Left colon (tissue), 2 donors: ENCODE results near the gene ALPI. TPM values are rescaled to one million over a fixed set of nuclear protein-coding genes. Genes with fewer than 3 reads are reported as not detected.
"Not testable (repeated sequence)": the region's sequence is repeated elsewhere in the genome, so short reads cannot be mapped to it uniquely, and the experiment has no call there.

Source experiments
- ATAC-seq: fragments of 200-7000 bp; cut with Tn5 transposase; one replicate; pipeline ENCODE4 v1.9.1; 2020; ENCODE audit warnings: mild to moderate bottlenecking, moderate library complexity
- DNase-seq, 2 donors: peaks; one replicate each; pipeline ENCODE4 v3.0.0-alpha.2; 2020
- intact Hi-C, 2 donors: fragments of 100-400 bp; cut with DNase I in 1 of 2; cut with micrococcal nuclease in 1 of 2; formaldehyde crosslinking; loops; one replicate each; pipeline versions ENCODE4 v1.11.2 to v1.14.0; 2022; cut with DNase I, micrococcal nuclease
- total RNA-seq, 2 donors: library from RNA; stranded (reverse); fragmentation: NEBNext Ultra II Directional; extraction: Animal tissue kit (Norgen Biotek cat#: 25700); gene quantifications; one replicate each; pipeline ENCODE4 v1.2.1, GENCODE V29; 2021
- donor health status: DM: no; HTN: no; CAD: no.
- donor health status: DM: yes; HTN: yes; CAD: no.

ALPI gene
- total RNA-seq, 2 donors from 2014 or later, result 15.9 to 21.1 TPM

DNA sequence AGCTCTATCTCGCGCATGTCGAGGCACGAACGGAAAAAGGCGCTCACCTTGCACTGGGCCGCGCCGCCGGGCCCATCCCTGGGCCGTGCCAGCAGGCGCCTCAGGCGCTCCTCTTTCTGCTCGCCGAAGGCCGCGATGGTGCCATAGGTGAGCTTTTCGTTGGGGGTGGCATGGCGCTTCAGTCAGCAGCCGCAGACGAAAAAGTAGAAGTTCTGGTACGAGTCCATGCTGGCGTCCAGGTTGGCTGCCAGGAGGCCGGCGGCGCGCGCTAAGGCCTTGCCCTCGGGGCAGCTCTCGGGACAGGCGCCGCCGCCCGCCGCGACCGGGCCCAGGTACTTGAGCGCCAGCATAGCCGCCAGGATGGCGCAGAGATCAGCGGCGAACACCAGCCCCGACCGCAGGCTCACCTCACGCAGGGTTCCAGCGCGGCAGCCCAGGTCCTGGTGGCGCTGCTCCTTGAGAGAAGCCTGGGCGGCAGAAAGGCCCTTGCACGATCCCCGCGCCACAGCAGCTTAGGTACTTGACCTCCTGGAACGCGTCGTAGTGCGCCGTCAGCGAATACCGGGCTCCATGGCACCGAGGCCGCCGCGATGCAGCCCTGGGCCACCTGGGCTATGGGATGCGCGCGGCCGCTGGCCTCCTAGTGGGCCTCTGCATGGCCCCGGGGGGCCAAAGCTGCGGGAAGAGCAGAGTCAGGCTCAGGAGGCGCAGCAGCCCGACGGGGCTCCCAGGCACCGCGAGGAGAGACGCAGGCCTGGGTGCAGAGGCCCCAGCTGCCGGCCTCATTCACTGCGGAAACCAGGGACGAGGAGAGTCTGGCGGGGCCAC lies 36.5 kb upstream of the ALPI start:
- DNase-seq (no peak), ATAC-seq (peak; percentile 17)
- intact Hi-C loops, result no loop called here

DNA sequence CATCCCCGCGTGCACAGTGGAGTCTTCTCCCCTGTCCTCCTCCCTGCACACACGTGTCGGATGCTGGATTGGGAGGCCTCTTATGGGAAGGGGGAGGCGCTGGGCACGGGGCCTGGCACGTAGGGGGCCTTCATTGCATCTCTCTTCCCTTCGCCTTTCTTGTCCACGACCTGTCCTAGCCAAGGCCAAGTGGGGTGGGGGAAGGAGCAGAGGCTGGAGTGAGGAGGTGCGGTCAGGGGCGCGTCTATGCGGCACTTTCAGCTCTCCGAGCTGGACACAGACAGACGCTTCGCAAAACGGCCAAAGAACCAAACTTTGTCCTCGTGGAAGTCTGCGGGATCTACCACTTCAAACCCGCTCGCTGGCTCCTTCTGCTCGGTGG lies 35.9 kb upstream of the ALPI start:
- DNase-seq (no peak), ATAC-seq (no peak)
- intact Hi-C loops, result no loop called here

DNA sequence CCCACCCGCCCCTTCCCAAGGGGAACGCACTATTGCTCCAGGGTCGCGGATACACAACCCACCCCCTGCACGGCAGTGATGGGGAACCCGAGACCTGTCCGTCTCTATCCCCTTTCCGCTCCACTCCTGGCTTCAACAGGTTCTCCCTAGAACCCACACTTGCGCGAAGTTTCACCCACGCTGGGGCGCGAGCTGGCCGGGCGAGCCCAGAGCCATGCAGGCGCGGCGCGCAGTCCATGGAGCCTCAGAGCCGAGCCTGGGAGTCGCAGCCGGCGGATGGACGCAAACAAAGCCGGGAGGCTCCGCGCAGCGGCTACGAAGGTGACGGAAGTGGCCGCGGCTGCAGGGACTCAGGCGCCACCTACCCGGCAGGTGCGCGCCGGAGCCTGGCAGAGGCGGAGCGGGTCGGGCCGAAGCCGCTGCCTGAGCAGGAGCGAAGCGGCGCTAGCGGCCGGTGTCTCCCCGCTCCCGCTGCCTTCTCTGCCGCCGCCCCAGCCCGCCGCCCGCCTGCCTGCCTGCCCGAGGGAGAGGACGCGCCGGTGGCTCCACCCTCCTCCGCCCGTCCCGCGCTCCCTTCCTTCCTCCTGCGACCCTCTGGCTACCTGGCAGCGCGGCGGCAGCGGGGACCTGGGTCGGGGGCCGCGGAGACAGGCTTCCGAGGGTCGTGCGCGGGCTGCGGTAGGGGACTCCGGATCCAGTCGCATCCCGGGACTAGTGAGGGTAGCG lies 35.3 kb upstream of the ALPI start:
- ATAC-seq (peak; percentile 89), DNase-seq (peak in 1 of 2 donors; percentile 68)
- intact Hi-C loops, result no loop called here

DNA sequence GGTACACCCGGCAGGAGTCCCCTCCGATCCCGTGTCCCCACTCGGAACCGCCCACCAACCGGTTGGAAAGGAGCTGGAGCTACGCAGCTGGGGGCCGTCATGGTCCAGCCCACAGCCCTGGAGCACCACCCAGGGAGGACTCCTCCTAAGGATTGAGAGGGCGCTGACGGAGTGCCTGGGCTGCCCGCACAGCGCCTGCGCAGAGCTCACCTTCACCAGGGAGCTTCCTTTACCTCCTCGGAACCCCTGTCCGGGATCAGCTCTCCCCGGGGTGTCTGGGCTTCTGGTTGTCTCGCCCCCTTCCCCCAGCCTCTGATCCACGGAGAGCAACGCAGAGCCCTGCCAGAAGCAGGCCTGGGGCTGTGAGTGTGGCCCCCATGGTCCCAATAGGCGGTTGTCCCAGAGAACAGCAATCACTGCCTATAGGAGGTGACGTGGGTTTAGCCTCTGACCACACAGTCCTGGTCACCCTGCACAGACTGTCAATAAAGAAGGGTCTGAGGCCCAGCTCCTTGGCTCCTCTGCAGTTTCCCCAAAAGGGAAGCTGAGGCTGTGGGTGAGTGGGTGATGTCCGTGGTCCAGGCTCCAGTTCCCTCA lies 34.7 kb upstream of the ALPI start:
- ATAC-seq, result peak; percentile 30
- intact Hi-C loops, result no loop called here
- no peak for DNase-seq

DNA sequence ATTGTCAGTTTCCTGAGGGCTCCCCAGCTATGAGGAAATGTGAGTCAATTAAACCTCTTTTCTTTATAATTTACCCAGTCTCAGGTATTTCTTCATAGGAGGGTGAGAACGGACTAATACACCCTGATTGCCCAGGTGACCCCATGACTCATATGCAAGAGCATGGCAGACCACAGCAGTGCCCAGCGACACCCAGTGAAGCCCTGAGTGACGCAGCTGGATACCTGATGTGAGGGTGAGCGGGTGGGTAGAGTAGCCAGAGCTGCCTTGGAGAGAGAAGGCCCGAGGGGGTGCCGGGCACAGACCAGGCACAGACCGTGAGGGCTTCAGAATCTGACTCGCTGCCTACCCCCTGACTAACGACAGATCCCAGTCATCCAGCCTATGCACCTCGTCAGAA lies 33.9 kb upstream of the ALPI start:
- intact Hi-C loops, result no loop called here
- ATAC-seq (no peak), DNase-seq (no peak)

DNA sequence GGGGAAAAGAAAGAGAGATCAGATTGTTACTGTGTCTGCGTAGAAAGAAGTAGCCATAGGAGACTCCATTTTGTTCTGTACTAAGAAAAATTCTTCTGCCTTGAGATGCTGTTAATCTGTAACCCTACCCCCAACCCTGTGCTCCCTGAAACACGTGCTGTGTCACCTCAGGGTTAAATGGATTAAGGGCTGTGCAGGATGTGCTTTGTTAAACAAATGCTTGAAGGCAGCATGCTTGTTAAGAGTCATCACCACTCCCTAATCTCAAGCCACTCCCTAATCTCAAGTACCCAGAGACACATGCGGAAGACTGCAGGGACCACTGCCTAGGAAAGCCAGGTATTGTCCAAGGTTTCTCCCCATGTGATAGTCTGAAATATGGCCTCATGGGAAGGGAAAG lies 33.0 kb upstream of the ALPI start:
- DNase-seq, ATAC-seq, intact Hi-C loops: not testable (repeated sequence)

DNA sequence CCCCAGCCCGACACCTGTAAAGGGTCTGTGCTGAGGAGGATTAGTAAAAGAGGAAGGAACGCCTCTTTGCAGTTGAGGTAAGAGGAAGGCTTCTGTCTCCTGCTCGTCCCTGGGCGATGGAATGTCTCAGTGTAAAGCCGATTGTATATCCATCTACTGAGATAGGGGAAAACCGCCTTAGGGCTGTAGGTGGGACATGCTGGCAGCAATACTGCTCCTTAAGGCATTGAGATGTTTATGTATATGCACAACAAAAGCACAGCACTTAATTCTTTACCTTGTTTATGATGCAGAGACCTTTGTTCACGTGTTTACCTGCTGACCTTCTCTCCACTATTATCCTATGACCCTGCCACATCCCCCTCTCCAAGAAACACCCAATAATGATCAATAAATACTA lies 32.5 kb upstream of the ALPI start:
- DNase-seq, ATAC-seq, intact Hi-C loops: not testable (repeated sequence)

DNA sequence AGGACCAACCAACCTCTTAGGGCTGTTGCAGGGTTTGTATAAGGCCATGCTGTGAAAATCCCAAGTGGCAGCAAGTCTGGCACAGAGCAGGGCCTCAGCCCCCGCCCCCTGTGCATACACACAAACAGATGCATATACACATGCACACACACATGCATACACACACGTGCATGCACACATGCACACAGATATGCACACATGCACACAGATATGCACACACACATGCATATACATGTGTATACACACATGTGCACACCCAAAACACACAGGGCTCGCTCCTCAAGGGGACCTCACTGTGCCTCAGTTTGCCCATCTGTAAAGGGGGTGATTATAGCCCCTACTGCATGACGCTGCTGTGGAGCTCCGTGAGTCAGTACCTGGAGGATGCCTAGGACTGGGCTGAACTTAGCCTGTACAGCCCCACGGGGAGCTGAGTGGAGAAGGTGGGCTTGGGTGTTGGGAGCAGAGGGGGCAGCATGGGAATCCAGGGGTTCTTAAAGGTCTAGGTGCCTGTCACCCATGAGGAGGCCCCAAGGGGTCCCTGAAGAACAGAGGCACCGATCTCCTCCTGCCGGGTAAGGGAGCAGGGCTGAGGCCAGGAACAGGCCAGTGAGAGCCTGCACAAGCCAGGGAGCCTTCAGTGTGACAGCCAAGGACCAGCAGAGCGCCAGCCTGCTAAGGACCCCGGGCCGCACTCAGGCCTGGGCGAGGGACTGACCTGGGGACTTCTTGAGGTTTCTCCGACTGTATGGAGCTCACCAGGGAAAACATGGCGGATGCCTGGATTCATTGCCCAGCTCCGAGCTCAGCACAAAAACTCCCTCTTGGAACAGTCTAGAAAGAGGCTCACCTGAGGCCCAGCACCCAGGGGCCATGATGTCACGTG lies 24.0 kb upstream of the ALPI start:
- DNase-seq (no peak), ATAC-seq (no peak)
- intact Hi-C loops, result loop anchor here (10.0 kb wide), 1 partner anchor 507 kb away; the partner anchor contains the start of gene NPPC (in 2 of the 2)

DNA sequence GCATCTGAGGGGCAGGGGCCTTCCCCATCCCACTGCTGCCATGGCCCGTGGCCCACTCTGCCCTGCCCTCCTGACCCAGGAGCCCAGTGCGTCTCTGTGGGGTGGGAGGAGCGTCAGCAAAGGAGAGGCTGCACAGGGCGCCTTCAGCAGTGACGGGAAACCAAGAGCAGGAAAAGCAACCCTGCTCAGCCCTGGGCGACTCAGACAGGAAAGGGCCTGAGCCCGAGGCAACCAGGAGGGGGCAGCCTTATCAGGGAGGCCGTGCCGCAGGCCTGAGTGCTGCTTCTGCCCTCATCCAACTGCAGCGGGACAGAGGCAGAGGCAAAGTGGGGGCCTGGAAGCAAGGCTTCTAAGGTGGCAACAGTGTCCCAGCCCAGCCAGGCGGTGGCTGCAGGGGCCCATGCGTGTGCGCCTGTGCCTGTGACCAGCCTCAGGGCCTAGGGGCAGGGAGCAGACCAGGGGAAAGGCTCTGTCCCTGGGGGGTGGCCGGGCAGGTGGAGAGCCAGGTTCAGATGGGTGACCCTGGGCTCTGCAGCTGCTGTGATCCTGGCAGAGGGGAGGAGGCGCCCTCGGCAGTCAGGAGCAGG lies 23.3 kb upstream of the ALPI start:
- ATAC-seq (peak; percentile 52), DNase-seq (no peak)
- intact Hi-C loops, result loop anchor here (10.0 kb wide), 1 partner anchor 508 kb away; the partner anchor contains the start of gene NPPC (in 2 of the 2)

DNA sequence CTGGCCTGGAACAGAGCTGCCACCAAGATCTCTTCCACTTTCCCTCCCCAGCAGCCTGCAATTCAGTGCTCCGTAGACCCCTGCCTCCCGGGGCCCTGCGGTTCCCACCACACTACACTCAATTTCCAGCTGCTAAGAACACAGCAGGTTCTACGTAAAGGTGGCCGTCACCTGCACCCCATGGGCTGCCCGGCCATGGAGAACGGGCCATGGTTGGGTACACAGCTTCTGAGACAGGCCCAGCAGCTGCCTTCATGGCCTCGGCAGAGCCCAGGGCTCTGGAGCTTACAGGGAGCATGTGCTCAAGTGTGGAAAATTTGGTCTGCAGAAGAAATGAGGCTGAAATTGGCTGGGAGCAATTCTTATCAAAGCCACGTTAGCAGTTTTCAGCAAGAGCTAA lies 22.3 kb upstream of the ALPI start:
- DNase-seq, ATAC-seq: not testable (repeated sequence)
- intact Hi-C loops, result loop anchor here (10.0 kb wide), 1 partner anchor 509 kb away; the partner anchor contains the start of gene NPPC (in 2 of the 2)

DNA sequence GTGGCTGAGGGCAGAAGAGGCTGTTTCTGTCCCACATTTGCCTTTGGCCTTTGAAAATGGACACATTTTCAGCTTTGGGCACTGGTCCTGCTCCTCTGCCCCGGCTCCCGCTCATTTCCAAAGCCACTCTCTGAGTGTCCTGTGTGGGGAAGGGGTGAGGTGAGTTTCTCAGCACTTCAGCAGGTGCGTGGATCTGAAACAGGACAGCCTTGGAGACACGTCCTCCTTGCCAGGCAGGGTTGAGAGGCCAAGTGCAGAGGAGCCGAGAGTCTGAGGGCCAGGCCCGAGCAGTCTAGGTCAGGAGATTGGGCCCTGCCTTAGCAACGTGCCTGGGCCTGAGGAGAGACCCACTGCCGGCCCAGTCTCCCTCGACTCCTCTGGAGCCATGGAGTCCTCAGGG lies 21.9 kb upstream of the ALPI start:
- intact Hi-C loops, result loop anchor here (10.0 kb wide), 1 partner anchor 509 kb away; the partner anchor contains the start of gene NPPC (in 2 of the 2)
- no peak for ATAC-seq
- no peak for DNase-seq

DNA sequence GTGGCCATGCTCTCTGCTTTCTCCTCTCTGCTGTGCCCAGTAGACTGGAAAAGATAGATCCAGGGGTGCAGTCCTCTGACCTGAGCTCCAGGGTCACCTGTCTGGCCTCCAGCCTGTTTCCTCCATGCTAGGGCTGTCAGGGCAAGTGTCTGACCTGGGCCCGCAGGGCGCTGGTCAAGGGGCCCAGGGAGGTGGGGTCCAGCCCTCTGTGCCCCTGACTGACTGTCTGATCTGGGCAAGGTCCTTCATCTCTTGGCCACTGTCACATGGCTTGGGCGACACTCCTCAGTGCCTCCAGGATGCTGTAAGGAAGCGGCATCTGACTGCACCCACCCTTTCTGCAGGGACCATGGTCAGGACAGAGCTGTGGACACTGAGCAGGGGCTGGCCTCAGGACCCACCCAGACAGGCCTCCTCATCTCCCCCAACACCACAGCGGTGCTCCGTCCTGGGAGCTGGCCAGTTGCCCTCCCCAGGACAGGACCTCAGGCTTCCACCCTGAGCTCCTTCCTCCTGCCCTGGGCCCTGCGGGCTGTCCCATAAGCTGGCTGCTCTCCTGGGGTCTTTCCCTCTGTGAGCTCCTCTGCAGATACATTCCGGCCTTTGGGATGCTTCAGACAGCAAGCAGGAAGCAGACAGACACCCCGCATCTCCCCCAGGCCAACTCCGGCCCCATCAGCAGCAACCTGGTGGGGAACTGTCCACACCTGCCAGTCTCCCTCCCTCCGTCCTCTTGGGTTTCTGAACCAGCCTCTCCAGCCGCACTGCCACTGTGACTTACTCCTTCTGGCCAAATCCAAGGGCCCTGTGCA lies 21.2 kb upstream of the ALPI start:
- intact Hi-C loops, result loop anchor here (10.0 kb wide), 1 partner anchor 510 kb away; the partner anchor contains the start of gene NPPC (in 2 of the 2)
- DNase-seq, result no peak
- no peak for ATAC-seq

DNA sequence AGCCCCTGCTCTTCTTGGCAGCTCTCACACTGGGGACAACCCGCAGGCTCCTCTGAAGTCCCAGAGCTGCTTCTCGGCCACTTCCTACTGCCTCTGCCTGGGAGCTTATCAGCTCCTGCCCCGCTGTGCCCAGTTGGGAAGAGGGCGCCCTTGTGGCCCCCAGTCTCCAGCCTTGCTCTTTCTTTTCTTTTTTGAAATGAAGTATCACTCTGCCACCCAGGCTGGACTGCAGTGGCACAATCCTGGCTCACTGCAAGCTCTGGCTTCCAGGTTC lies 20.6 kb upstream of the ALPI start:
- no peak for ATAC-seq
- no peak for DNase-seq

DNA sequence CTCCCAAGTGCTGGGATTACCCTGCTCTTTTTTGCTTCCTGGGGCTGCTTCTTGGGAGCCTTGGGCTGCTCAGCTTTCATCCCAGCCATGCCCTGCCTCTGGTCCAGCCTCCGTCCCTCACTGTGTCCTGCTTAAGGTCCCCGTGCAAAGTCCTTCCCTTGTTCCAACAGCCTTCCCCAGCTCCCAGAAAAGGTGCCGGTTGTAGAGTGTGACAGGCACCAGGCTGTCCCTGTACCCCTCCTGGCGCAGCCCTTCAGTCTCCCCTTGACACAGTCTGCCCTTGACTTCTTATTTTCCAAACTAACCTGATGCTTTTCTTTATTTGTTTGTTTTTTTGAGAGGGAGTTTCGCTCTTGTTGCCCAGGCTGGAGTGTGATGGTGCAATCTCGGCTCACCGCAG lies 20.1 kb upstream of the ALPI start:
- DNase-seq (no peak), ATAC-seq (no peak)
- intact Hi-C loops, result loop anchor here (10.0 kb wide), 1 partner anchor 511 kb away; the partner anchor contains the start of gene NPPC (in 2 of the 2)

More for the DNA sequence above, 20.6 kb upstream of the ALPI start:
- intact Hi-C loops, result loop anchor here (10.0 kb wide), 1 partner anchor 511 kb away; the partner anchor contains the start of gene NPPC (in 2 of the 2)

DNA sequence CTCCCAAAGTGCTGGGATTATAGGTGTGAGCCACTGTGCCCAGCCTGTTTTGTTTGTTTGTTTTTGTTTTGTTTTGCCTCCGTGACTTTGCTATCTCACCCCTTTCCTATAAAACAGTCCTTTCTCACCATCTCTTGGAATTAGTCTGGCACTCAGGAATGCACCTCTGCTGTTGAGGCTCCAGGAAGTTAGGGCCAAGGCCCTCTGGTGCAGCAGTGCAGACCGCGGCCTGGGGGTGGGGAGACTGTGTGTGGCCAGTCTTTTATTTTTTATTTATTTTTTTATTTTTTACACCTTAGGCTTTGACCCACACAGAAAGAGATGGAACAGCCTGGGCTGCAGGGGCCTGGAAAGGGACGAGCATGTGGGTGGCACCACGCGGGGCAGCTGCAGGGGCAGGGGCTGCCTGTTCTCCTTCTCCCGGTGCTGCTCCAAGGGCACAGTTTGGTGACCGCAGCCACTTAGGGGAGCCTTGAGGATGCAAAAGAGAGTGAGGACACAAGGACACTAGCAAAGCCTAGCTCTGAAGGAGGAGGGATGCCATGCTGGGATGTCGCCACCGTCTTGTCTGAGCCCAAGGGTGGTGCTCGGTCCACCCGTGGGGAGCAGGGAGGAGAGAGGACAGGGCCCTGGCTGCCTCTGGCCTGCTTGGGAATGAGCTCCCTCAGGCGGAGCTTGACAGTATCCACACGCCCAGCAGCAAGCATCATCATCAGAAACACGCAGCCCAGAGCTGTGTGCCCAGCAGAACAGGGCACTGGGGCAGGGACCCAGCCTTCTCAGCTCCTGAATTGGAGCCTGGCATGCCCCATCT lies 19.4 kb upstream of the ALPI start:
- no peak for ATAC-seq
- intact Hi-C loops, result loop anchor here (10.0 kb wide), 1 partner anchor 512 kb away; the partner anchor contains the start of gene NPPC (in 2 of the 2)
- no peak for DNase-seq

DNA sequence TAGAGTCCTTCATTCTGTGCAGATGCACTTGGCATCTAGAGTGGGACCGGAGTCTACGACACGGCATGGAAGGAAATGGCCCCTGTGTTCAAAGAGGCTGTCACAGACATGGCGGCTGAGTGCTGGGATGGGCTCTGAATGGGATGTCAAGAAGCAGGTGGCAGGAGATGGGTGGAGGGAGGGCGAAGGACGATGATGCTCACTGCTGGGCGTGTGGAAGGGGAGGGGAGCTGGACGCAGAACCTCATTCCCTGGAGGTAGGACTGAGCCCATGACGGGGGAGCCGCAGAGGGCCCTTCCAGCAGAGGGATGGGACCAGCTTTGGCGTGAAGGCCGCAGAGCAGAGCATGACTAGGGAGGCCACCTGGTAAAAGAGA lies 18.8 kb upstream of the ALPI start:
- ATAC-seq (no peak), DNase-seq (no peak)
- intact Hi-C loops, result loop anchor here (10.0 kb wide), 1 partner anchor 512 kb away; the partner anchor contains the start of gene NPPC (in 2 of the 2)
